ENCODE results near the gene CBX5. TPM values are rescaled to one million over a fixed set of nuclear protein-coding genes. Genes with fewer than 3 reads are reported as not detected.
A peak's percentile ranks its signal among the peaks of the same experiment; 100 is the strongest.
"Not testable (repeated sequence)": the region's sequence is repeated elsewhere in the genome, so short reads cannot be mapped to it uniquely, and the experiment has no call there.

Gene CBX5
- total and polyA plus RNA-seq, 8 donors, result 4.9 to 66.8 (median 13.1) TPM

DNA sequence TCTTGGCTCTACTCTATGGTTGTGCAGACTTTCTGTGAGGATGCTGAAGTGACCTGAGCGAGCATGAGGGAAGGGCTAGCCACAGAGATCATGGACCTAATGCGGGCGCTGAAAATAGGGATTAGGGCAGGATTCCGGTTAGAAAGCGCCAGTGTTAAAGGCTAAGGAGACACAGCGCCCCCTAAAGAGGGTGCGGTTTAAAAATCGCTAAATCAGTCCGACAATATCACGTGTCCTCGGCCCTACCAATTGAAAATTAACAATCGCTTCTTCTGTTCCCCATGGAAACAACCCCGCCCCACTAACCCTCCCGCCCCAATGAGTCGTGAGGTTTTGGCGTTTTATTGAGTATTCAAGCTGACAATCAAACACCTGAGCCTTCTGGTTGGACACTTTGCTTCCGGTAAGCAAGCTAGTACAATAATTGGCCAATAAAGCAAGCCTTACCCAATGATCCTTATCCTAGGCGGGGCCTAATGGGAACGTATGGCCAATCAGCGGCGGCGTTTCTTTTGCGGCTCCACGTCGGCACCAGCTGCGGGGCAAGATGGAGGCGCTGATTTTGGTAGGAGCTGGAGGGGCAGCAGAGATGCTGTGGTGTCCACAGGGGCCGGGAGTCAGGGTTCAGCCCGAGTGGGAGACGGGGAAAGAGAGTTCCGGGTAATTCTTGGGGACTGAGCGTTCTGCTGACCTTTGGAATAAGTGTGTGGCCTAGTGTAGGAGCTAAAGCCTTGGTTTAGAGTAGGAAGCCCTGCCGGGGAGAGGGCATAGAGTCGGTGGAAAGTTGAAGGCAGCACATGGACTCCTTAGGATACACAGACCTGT is 44.9 kb upstream of the CBX5 start, which contains the start of gene COPZ1:
TSS of gene COPZ1 (plus strand) at position 515 of the 825 bp plus-strand sequence. CDS start at position 548, 33 bp downstream.
- intact Hi-C loops (cut with DNase I; ENCODE audit: low total_unique reads), result no loop called here
- peak in 1 of 4 donors; percentile 50 for TF ChIP-seq POLR2A (IDR thresholded peaks at IDR 0.05)
- no peak for TF ChIP-seq EP300 (IDR thresholded peaks at IDR 0.05)
- TF ChIP-seq POLR2AphosphoS5 (IDR thresholded peaks at IDR 0.05), result peak in 2 of 3 donors; percentile 72 to 85
- TF ChIP-seq, protein P1, sequence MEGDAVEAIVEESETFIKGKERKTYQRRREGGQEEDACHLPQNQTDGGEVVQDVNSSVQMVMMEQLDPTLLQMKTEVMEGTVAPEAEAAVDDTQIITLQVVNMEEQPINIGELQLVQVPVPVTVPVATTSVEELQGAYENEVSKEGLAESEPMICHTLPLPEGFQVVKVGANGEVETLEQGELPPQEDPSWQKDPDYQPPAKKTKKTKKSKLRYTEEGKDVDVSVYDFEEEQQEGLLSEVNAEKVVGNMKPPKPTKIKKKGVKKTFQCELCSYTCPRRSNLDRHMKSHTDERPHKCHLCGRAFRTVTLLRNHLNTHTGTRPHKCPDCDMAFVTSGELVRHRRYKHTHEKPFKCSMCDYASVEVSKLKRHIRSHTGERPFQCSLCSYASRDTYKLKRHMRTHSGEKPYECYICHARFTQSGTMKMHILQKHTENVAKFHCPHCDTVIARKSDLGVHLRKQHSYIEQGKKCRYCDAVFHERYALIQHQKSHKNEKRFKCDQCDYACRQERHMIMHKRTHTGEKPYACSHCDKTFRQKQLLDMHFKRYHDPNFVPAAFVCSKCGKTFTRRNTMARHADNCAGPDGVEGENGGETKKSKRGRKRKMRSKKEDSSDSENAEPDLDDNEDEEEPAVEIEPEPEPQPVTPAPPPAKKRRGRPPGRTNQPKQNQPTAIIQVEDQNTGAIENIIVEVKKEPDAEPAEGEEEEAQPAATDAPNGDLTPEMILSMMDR (IDR thresholded peaks at IDR 0.05), result peak in 5 of 7 experiments; percentile 24 to 81 (median 70)
- 1 to 2% (median 1%) methylated on average over 34 of the region's 34 CpGs for WGBS, 5 donors
- H3K27ac ChIP-seq, result peak within 1 kb of the TSS; percentile 83 to 97 (median 90)
- H3K27me3 ChIP-seq, result no peaks in the 10 kb centered on the region
- peak; percentile 95 to 99 for DNase-seq
- peaks cover 0 to 11% (median 7%) of the 10 kb centered on the region in 4 donors for H3K36me3 ChIP-seq
- no peaks in the 10 kb centered on the region for H3K9me3 ChIP-seq
- peaks cover 34 to 54% (median 44%) of the 10 kb centered on the region in 4 donors for H3K4me1 ChIP-seq
- H3K4me3 ChIP-seq, result peak within 1 kb of the TSS; percentile 67 to 89 (median 80)

DNA sequence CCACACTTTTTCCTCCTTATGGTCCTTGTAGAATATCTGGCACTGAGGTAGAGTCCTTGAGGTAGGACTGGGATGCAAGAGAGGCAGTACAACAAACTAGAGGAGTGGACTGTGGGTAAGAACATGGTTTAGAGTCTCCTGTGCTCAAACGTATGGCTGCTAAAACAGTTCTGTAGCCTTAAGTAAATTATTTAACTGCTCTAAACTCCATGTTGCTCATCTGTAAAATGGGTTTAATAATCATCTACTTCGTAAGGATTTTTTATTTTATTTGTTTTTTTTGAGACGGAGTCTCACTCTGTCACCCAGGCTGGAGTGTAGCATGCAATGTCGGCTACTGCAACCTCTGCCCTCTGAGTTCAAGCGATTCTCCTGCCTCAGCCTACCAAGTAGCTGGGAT is 41.4 kb upstream of the CBX5 start:
- no peaks in the 10 kb centered on the region for H3K27me3 ChIP-seq
- H3K36me3 ChIP-seq, result no peaks in the 10 kb centered on the region

DNA sequence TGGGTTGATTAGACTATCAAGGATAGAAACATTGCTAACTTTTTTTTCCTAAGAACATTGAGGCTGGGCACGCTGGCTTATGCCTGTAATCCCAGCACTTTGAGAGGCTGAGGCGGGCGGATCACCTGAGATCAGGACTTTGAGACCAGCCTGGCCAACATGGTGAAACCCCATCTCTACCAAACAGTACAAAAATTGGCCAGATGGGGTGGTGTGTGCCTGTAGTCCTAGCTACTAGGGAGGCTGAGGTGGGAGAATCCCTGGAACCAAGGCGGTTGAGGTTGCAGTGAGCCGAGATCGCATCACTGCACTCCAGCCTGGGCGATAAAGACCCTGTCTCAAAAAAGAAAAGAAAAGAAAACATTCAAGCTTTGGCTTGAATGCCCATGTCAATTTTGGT is 32.4 kb upstream of the CBX5 start:
- H3K4me3 ChIP-seq; H3K27ac ChIP-seq; intact Hi-C loops (cut with DNase I; ENCODE audit: low total_unique reads); H3K4me1 ChIP-seq; DNase-seq; H3K9me3 ChIP-seq; H3K36me3 ChIP-seq; H3K27me3 ChIP-seq: not testable (repeated sequence)
- WGBS, 5 donors, result 83 to 92% (median 89%) methylated on average over 7 of the region's 7 CpGs

More for the DNA sequence above, 41.4 kb upstream of the CBX5 start:
- Histone ChIP-seq H3K27ac (no peak overlapping the region), H3K4me1 (peaks cover 8 to 19% (median 12%) of the 10 kb centered on the region in 4 donors), H3K9me3 (no peaks in the 10 kb centered on the region), H3K4me3 (no peak overlapping the region)
- TF ChIP-seq, protein P1 (IDR thresholded peaks at IDR 0.05), result no peak
- no peak for TF ChIP-seq POLR2AphosphoS5 (IDR thresholded peaks at IDR 0.05)
- TF ChIP-seq EP300 (IDR thresholded peaks at IDR 0.05), result no peak
- TF ChIP-seq POLR2A (IDR thresholded peaks at IDR 0.05), result no peak
- DNase-seq, result no peak
- WGBS, 5 donors, result 85 to 93% (median 88%) methylated on average over 5 of the region's 5 CpGs
- intact Hi-C loops (cut with DNase I; ENCODE audit: low total_unique reads), result no loop called here

DNA sequence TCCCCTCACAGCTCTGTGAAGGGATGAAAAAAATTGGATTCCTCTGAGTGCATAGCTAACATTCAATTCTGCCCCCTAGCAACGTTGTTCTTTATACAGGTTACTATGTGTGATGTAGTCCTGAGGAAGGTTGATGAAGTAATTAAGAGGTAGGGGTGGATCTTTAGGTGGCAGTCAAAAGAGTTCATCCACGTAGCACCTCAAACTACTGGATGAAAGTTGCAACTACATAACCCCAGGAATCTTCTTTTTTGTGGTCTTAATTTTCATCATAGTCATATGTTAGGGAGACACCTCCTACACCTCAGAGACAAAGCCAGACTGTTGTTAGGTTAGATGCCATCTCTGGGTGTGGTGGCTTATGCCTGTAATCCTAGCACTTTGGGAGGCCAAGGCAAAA is 31.1 kb upstream of the CBX5 start:
- 54 to 59% (median 55%) methylated on average over 2 of the region's 2 CpGs for WGBS, 5 donors
- Histone ChIP-seq H3K36me3 (no peaks in the 10 kb centered on the region), H3K27me3 (no peaks in the 10 kb centered on the region), H3K27ac (no peak overlapping the region), H3K4me1 (peaks cover 0 to 14% (median 11%) of the 10 kb centered on the region in 4 donors), H3K9me3 (no peaks in the 10 kb centered on the region), H3K4me3 (no peak overlapping the region)
- intact Hi-C loops (cut with DNase I; ENCODE audit: low total_unique reads), result no loop called here
- no peak for DNase-seq
- TF ChIP-seq POLR2A (IDR thresholded peaks at IDR 0.05), result no peak
- TF ChIP-seq, protein P1 (IDR thresholded peaks at IDR 0.05), result no peak
- no peak for TF ChIP-seq EP300 (IDR thresholded peaks at IDR 0.05)
- TF ChIP-seq POLR2AphosphoS5 (IDR thresholded peaks at IDR 0.05), result no peak

Data from stomach (tissue), 9 donors.